GM18507 (cell line): ENCODE data around the gene CNTN6.

ENCODE experiments used
- DNase-seq: peaks from one replicate; pipeline ENCODE4 v3.0.0; 2011; ENCODE audit warnings: low read depth; ENCODE audit not compliant: insufficient read length; ENCODE audit errors: extremely low spot score
- FAIRE-seq: peaks from 2 replicates; lab custom pipeline; 2011; peaks lifted over from hg19 to GRCh38; lab: Jason Lieb, UNC

The CNTN6 gene

GRCh38 chr3:1092771-1093170 lies at the start of gene CNTN6:
CNTN6 (plus strand) TSS chr3:1093024; CDS start chr3:1148009, 54,985 bp downstream.
- DNase-seq (no peak), FAIRE-seq (no peak)

- no peak for FAIRE-seq
- DNase-seq = no peak
Measured at GRCh38 chr3:1048558-1048957, 44.3 kb upstream of the CNTN6 start.

DNA sequence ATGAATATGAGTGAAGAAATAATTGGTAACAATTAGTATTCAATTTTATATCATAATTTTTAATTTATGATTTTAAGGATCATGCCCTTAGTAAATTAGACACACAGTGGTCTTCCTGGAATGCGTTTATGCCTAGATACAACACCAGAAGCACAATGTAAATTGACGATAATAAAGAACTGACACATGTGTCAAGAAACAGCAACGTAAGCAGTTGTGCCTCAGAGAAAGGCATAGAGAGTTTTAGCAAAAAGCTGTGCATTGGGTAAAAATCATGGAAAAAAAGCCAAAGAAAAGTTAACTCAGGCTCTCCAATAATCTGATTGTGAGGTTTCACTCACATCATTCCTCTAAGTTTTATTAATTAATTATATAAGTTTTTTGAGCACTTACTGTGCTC lies 37.0 kb upstream of the CNTN6 start:
- no peak for FAIRE-seq

GRCh38 chr3:1056744-1057143 lies 36.1 kb upstream of the CNTN6 start:
- FAIRE-seq (no peak), DNase-seq (no peak)

More for the DNA sequence above, 37.0 kb upstream of the CNTN6 start:
- DNase-seq = no peak

DNA sequence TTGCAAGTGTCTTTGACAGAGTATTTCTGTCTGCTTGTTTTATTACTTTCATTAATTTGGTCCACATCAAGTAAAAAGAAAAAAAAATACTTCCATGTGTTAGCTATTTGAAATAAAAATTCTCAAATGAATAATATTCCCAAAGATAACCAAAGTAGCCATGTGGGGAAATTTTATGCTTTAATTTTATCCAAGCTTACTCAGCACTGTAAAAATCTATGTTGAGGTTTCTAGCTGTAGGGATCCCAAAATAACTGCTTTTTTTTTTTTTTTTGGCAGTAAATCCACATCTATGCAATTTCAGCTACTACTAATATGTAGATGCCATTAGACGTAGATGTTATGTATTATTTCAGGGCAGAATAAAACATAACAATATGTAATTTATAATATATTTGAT lies 35.4 kb upstream of the CNTN6 start:
- FAIRE-seq (no peak), DNase-seq (no peak)

- no peak for FAIRE-seq
- no peak for DNase-seq
Measured at GRCh38 chr3:1068985-1069384, 23.8 kb upstream of the CNTN6 start.

GRCh38 chr3:1072041-1072440 lies 20.8 kb upstream of the CNTN6 start:
- DNase-seq (no peak), FAIRE-seq (no peak)

- DNase-seq (no peak), FAIRE-seq (no peak)
Measured at GRCh38 chr3:1079662-1080061, 13.2 kb upstream of the CNTN6 start.

DNA sequence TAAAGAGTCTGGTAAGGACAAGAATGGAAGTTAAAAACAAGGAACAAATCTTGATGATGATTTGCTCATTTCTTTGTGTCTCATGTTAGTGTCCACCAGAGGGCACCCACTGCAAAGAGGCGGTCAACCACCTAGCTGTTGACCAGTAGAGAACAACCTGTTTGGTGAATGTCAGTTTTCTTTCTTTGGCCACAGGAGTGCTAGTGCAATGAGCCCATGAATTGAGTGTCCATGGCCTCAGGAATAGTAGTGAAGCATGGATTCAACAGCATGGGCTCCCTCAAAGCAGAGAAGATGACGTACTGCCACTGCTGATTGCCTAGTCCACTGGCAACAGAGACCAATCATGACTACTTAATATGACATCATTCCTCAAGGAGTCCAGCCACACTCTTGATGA lies 10.7 kb upstream of the CNTN6 start:
- DNase-seq (no peak), FAIRE-seq (peak; percentile 78)

- DNase-seq (no peak), FAIRE-seq (no peak)
Measured at GRCh38 chr3:1087066-1087560, 5.7 kb upstream of the CNTN6 start.

DNA sequence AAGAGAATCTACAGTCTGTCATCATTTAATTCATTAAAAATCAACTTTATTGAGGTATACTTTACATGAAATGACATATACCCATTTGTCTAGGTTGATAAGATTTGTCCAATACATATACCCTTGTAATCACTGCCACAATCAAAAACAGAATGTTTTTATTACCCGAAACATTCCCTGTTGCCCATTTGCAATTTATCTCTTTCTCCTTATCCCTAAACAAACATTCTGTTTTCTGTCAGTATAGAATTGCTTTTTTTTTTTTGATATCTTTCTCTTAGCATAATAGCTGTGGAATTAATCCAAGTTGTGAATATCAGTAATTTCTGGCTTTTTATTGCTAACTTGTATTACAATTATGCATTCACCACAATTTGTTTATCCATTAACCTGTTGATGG lies 4.3 kb upstream of the CNTN6 start:
- DNase-seq = no peak
- FAIRE-seq = no peak

DNA sequence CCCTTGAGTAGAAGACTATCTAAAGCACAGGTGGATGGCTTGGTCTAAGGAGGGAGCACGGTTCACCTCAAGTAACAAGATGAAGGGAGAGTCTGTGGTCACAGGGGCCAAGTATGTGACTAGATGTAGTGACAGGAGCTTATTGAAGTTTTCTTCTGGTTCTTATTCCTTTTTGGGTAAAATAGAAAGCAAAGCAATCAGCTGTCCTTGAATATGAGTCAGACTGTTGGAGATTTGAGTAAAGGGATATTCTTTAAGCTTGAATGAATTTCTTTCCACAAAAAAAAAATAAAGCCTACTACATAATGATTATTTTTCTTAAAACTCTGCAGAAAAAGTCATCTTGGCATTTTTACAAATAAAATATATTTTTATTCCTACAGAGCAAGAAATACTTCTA lies 1.5 kb upstream of the CNTN6 start:
- DNase-seq = no peak
- FAIRE-seq = no peak

DNA sequence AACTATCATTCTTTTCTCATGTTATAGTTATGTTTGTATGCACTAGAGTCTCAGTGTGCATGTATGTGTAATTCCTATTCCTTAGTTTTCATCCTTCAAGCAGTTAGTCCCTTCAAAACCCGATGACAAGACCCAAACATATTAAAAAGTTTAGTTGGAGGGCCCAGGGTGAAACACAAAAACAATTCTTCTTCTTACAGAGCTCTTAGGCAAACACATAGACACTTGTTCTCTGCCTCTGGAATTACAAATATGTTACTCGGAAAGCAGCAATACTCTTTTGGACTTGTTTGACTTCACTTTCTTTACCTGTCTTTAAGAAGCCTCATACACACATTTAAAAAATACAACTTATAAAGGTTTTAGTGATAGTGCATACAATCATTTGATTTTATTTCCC lies 763 bp upstream of the CNTN6 start:
- FAIRE-seq (no peak), DNase-seq (no peak)

DNA sequence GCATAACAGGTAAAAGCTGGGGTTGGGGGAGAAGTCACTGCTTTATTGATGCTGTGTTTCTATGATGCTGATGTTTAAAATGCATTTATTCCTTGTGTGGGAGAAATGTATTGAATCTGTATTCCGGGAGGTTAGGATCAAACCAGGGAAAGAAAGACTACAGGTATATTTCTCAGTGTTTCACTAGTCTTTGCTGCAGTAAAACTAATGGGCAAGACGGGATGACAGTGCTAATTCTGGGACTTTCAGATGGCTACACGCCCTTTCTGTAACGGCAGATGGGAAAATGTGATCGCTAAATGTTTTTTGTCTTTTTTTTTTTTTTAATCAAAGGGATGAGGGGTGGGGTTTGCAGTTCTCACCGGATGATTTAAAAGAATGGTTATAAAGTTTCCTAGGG lies 393 bp downstream of the CNTN6 start:
- DNase-seq (no peak), FAIRE-seq (no peak)

DNA sequence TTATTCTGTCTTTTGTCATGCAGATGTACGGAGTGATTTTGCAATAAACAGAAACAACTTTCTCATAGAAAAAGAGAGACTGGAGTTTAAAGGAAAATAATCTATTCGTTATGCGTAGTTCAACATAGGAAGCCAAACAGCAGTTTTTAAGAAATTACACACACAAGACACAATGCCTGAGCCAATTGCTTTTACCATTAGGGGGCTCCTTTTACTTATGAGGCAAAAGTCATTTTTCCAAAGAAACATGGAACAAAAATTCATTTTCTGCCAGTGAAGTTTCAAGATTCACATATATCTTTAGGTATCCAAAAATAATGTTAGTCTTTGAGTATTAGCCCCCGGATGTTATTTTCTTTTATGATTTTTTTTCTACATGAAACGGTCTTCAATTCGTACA lies 10.7 kb downstream of the CNTN6 start:
- DNase-seq (no peak), FAIRE-seq (no peak)

DNA sequence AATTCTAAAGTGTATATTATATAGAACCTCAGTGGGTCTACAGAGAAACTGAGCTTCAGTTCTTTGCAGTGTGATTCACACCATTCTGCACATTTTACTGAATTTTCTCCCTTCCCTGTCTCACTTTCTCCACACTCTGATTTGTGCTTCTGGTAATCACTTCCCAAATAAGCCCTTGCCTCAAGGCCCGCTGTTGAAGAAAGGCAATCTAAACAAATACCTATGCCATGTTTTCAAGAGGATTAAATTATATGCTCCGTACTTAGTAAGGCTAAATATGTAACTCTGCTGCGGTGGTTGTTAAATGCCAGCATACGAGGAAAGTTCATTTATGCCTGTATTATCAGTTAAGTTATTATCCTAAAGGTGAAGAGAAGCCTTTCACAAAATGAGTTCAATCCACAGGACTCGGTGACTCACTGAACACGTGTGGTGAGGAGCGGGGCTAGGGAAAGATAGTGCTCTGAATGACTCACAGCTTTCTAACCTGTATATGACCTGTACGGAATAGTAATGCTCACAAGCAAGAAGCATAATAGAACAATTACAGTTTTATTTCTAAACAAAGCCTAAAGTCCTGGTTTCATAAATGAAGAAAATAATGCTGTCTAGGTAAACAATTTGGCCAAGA lies 25.1 kb downstream of the CNTN6 start:
- FAIRE-seq (no peak), DNase-seq (no peak)

DNA sequence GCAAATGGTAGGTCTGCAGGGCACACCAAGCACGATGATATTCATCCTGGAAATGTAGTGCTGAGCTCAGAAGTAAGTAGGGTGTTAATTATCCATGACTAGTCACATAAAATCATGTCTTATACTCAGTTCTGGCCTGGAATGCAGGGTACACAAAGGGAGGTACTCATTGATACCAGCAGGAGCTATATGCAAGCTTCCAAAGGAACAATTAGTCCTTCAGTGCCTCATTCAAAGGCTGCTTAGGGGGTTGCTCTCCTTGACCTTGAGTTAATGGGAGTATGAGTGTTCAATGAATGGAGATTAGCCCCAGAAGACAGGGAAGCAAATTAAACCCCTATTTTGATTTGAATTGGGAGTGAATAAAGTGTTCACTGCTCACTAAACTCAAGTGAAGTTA lies 38.3 kb downstream of the CNTN6 start:
- FAIRE-seq = no peak
- no peak for DNase-seq

DNA sequence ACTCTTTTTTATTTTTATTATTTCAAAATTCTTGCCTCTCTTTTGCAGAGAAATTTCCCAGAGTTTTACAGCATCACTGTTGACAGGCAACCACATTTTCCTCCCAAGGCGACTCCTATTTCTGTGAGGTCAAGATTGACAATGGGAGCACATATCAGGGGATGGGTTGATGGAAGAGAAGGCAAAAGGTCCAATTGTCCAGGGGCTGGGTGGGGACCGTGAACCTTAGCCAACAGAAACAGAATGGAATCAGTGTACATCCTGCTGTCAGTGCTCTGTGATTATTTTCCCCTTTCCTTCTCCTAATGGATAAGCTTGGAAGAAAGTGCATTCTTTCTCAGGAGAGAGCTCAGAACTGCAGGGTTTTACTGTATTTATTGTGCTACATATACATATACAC lies 42.4 kb downstream of the CNTN6 start:
- FAIRE-seq (no peak), DNase-seq (no peak)

GRCh38 chr3:1138036-1138435 lies 45.2 kb downstream of the CNTN6 start:
- no peak for DNase-seq
- no peak for FAIRE-seq

- FAIRE-seq (no peak), DNase-seq (no peak)
Measured at GRCh38 chr3:1139071-1139470, 46.2 kb downstream of the CNTN6 start.

DNA sequence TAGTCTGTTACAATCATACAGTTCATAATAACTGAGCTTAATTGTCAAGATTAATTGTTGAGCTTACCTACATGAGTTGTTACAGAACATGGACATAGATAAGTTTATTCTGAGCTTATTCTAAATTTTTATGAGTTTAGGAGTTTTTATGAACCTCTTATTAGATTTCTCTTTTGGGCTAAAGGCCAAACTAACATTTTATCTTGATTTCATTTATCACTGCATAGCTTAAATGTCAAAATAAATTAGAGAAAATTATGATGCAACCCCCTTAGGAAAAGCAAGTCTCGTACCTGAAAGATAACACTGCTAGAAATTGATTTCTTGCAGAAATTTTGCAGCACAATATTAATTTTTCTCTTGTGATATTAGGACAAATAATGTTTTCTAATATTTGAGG lies 54.5 kb downstream of the CNTN6 start:
- DNase-seq = no peak
- FAIRE-seq = no peak

GRCh38 chr3:1147819-1148218 lies 55.0 kb downstream of the CNTN6 start:
- DNase-seq (no peak), FAIRE-seq (no peak)
